Measurements from ENCODE around the gene FBXO39.
"Not testable (repeated sequence)": the region's sequence is repeated elsewhere in the genome, so short reads cannot be mapped to it uniquely, and the experiment has no call there.

Gene FBXO39

GRCh38 chr17:6775871-6776405 is at the start of gene FBXO39:
FBXO39 (plus strand) TSS chr17:6776215; CDS start chr17:6779869, 3,654 bp downstream.
- DNase-seq = no peak

- no peak for DNase-seq
Measured at GRCh38 chr17:6729531-6729930, 46.5 kb upstream of the FBXO39 start.

- DNase-seq = not testable (repeated sequence)
Measured at GRCh38 chr17:6746665-6747064, 29.4 kb upstream of the FBXO39 start.

GRCh38 chr17:6748617-6749016 is 27.4 kb upstream of the FBXO39 start:
- no peak for DNase-seq

GRCh38 chr17:6749519-6749918 is 26.5 kb upstream of the FBXO39 start:
- DNase-seq = no peak

GRCh38 chr17:6752068-6752909 is 23.7 kb upstream of the FBXO39 start:
- no peak for DNase-seq

- no peak for DNase-seq
Measured at GRCh38 chr17:6753006-6753445, 23.0 kb upstream of the FBXO39 start.

- DNase-seq = no peak
Measured at GRCh38 chr17:6753546-6753945, 22.5 kb upstream of the FBXO39 start.

- no peak for DNase-seq
Measured at GRCh38 chr17:6755281-6755680, 20.7 kb upstream of the FBXO39 start.

GRCh38 chr17:6755731-6756184 is 20.3 kb upstream of the FBXO39 start, which contains the start of gene XAF1:
XAF1 (plus strand) TSS chr17:6756046; CDS start chr17:6756079, 33 bp downstream.
- peak; percentile 50 for DNase-seq

GRCh38 chr17:6756425-6757031 is 19.5 kb upstream of the FBXO39 start:
- DNase-seq = no peak

- DNase-seq = no peak
Measured at GRCh38 chr17:6757747-6758146, 18.3 kb upstream of the FBXO39 start.

GRCh38 chr17:6761779-6762178 is 14.2 kb upstream of the FBXO39 start:
- DNase-seq = no peak

GRCh38 chr17:6768447-6768846 is 7.6 kb upstream of the FBXO39 start:
- DNase-seq = no peak

- DNase-seq = no peak
Measured at GRCh38 chr17:6772016-6772415, 4.0 kb upstream of the FBXO39 start.

GRCh38 chr17:6774906-6775305 is 1.1 kb upstream of the FBXO39 start:
- DNase-seq = not testable (repeated sequence)

- DNase-seq = no peak
Measured at GRCh38 chr17:6779411-6779810, 3.4 kb downstream of the FBXO39 start.

GRCh38 chr17:6780001-6780400 is 4.0 kb downstream of the FBXO39 start:
- no peak for DNase-seq

GRCh38 chr17:6780886-6781285 is 4.9 kb downstream of the FBXO39 start:
- no peak for DNase-seq

- DNase-seq = no peak
Measured at GRCh38 chr17:6782244-6782643, 6.2 kb downstream of the FBXO39 start.

GRCh38 chr17:6786618-6787017 is 10.6 kb downstream of the FBXO39 start:
- no peak for DNase-seq

- no peak for DNase-seq
Measured at GRCh38 chr17:6787081-6787693, 11.2 kb downstream of the FBXO39 start.

GRCh38 chr17:6789146-6789545 is 13.1 kb downstream of the FBXO39 start:
- DNase-seq = no peak

All from activated naive CD4-positive, alpha-beta T cell treated with Interleukin-2 at 50 U/mL for 16 hours (primary cell).